Breast epithelium (tissue), 4 donors: ENCODE data around the gene INSR. TPM values are rescaled to one million over a fixed set of nuclear protein-coding genes. Genes with fewer than 3 reads are reported as not detected.
"Not testable (repeated sequence)": the region's sequence is repeated elsewhere in the genome, so short reads cannot be mapped to it uniquely, and the experiment has no call there.

Source experiments
- DNase-seq, 2 donors: peaks; one replicate each; pipeline ENCODE4 v3.0.0-alpha.2; 2019; ENCODE audit warnings: low spot score in 2 of 2
- H3K27ac ChIP-seq, 2 donors: fragments of 200-600 bp; sonication (generic) in 1 of 2; one replicate each; pipeline ENCODE4 v1.5.1; 2016 to 2019; ENCODE audit warnings: mild to moderate bottlenecking in 1 of 2
- H3K27me3 ChIP-seq, 2 donors: fragments of 200-600 bp; sonication (generic) in 1 of 2; one replicate each; pipeline versions ENCODE4 v1.5.1 to v1.6.0; 2017 to 2019; ENCODE audit warnings: control low read depth in 1 of 2, mild to moderate bottlenecking in 1 of 2
- H3K36me3 ChIP-seq: fragments of 200-600 bp; one replicate; pipeline ENCODE4 v1.5.1; 2019
- H3K4me1 ChIP-seq, 2 donors: fragments of 200-600 bp; sonication (generic); one replicate each; pipeline ENCODE4 v1.5.1; 2016 to 2019; ENCODE audit warnings: control low read depth in 1 of 2
- H3K4me3 ChIP-seq, 3 donors: fragments of 200-600 bp; sonication (generic); 1 replicate in 2 of 3; 2 replicates in 1 of 3; pipeline ENCODE4 v1.5.1; 2016 to 2019; ENCODE audit warnings: mild to moderate bottlenecking in 3 of 3, moderate library complexity in 2 of 3
- H3K9me3 ChIP-seq, 2 donors: fragments of 200-600 bp; sonication (generic) in 1 of 2; one replicate each; pipeline ENCODE4 v1.5.1; 2016 to 2019; ENCODE audit warnings: control low read depth in 1 of 2
- CTCF ChIP-seq, 3 donors: fragments of 450-650 bp; IDR thresholded peaks; one replicate each; pipeline ENCODE4 v1.5.1; 2016 to 2017; ENCODE audit warnings: antibody characterized with exemption in 3 of 3, mild to moderate bottlenecking in 3 of 3, moderate library complexity in 3 of 3
- POLR2A ChIP-seq: fragments of 450-650 bp; IDR thresholded peaks from one replicate; pipeline ENCODE4 v1.6.1; 2016; ENCODE audit warnings: antibody characterized with exemption, mild to moderate bottlenecking, moderate library complexity
- POLR2AphosphoS5 ChIP-seq, 3 donors: sonication (generic); formaldehyde crosslinking; IDR thresholded peaks; one replicate each; pipeline ENCODE4 v1.6.1; 2017; ENCODE audit warnings: antibody characterized with exemption in 3 of 3
- intact Hi-C: fragments of 100-400 bp; cut with DNase I; formaldehyde crosslinking; loops from one replicate; pipeline ENCODE4 v1.15.1; 2023; ENCODE audit warnings: low total_unique reads
- total RNA-seq, 3 donors: library from RNA; depleted of rRNA; stranded (reverse); fragments of >200 nt; gene quantifications; one replicate each; pipeline ENCODE4 v1.1.0, GENCODE V29; 2016

The INSR gene
- total RNA-seq, 3 donors from 2014 or later: 66.3 to 108 (median 104) TPM

DNA sequence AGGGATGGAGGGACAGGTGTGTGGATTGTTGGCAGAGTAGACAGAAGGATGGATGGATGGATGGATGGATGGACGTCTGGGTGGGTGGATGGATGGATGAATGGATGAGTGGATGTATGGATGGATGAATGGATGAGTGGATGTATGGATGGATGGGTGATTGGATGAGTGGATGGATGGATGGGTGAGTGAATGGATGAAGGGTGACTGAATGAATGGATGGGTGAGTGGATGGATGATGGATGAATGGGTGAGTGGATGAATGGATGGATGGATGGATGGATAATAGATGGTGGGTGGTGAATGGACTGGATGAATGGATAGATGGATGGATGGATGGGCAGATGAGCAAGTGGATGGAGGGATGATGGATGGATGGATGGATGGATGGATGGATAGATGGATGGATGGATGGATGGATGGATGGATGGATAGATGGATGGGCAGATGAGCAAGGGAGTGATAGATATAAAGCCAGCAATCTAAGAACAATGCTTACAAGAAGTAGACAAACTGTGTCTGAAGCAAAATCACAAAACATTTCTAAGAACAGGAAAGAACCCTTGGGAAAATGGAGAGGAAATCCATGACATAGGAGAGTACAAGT is 65.2 kb downstream of the INSR start:
- Histone ChIP-seq H3K4me1 (peaks cover 0 to 8% of the 10 kb centered on the region in 2 donors), H3K27ac (no peak overlapping the region)
- TF ChIP-seq POLR2AphosphoS5 (IDR thresholded peaks at IDR 0.05): no peak
- TF ChIP-seq POLR2A: no peak
- no peak for TF ChIP-seq CTCF (IDR thresholded peaks at IDR 0.05)

GRCh38 chr19:7227735-7228134 is 66.5 kb downstream of the INSR start:
- no peak for DNase-seq
- TF ChIP-seq CTCF (IDR thresholded peaks at IDR 0.05) (no peak), POLR2A (no peak), POLR2AphosphoS5 (IDR thresholded peaks at IDR 0.05) (no peak)
- Histone ChIP-seq H3K27ac (no peak overlapping the region), H3K27me3 (no peaks in the 10 kb centered on the region), H3K36me3 (no peaks in the 10 kb centered on the region), H3K4me1 (peaks cover 0 to 8% of the 10 kb centered on the region in 2 donors), H3K4me3 (no peak overlapping the region), H3K9me3 (no peaks in the 10 kb centered on the region)
- intact Hi-C loops: no loop called here

More for the DNA sequence above, 65.2 kb downstream of the INSR start:
- Histone ChIP-seq H3K4me3 (no peak overlapping the region), H3K27me3 (no peaks in the 10 kb centered on the region), H3K36me3 (no peaks in the 10 kb centered on the region), H3K9me3 (no peaks in the 10 kb centered on the region)
- DNase-seq: no peak
- intact Hi-C loops: no loop called here

DNA sequence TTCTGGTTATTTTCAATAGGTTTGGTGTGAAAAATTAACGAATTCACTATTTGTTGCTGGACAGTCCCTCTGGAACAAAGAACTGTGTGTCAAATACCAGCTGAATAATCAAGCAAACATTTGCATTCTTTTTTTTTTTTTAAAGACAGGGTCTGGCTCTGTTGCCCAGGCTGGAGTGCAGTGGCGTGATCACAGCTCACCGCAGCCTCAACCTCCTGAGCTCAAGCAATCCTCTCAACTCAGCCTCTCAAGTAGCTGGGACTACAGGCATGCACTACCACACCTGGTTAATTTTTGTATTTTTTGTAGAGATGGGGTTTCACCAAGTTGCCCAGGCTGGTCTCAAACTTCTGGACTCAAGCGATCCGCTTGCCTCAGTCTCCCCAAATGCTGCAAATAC is 67.1 kb downstream of the INSR start:
- H3K4me1 ChIP-seq, intact Hi-C loops, H3K36me3 ChIP-seq, H3K27me3 ChIP-seq, DNase-seq, H3K4me3 ChIP-seq, H3K9me3 ChIP-seq, H3K27ac ChIP-seq: not testable (repeated sequence)

DNA sequence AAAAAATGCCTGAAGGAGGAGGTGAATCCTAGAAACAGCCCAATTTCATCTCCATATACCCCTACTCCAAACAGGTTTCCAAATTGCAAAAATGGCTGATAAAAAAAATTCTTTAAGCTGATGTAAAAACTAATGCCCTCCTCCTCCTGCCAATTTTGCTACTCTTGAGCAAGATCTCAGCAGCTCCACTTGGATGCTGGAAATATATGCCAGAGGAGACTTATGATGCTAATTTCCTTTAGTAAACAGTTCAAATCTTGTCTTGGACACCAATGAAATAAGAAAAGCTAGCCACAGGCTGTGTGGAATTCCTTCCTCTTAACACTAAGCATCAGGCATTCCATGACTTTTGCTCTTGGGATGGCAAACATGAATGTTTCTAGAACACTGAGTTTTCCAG is 67.5 kb downstream of the INSR start:
- Histone ChIP-seq H3K4me3 (no peak overlapping the region), H3K4me1 (peaks cover 0 to 8% of the 10 kb centered on the region in 2 donors), H3K36me3 (no peaks in the 10 kb centered on the region), H3K9me3 (no peaks in the 10 kb centered on the region), H3K27me3 (no peaks in the 10 kb centered on the region), H3K27ac (no peak overlapping the region)
- DNase-seq: no peak
- TF ChIP-seq CTCF (IDR thresholded peaks at IDR 0.05) (no peak), POLR2AphosphoS5 (IDR thresholded peaks at IDR 0.05) (no peak), POLR2A (no peak)
- intact Hi-C loops: no loop called here

DNA sequence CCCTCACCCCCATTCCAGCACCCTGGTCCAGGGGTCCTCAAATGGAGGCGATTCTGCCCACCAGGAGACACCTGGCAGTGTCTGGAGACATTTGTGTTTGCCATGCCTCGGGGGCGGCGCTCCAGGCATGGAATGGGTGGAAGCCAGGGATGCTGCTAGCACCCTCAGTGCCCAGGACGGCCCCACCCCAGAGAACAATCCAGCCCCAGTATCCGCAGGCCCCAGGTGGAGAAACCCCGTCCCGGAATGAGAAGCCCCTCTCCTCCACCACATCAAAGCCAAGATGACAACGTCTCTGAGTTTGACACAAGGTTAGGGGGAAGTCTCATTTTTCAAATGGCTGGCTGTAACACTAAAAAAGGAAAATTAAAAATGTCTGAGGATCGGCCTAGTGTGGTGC is 68.5 kb downstream of the INSR start:
- H3K9me3 ChIP-seq: no peaks in the 10 kb centered on the region
- DNase-seq: no peak
- intact Hi-C loops: no loop called here
- TF ChIP-seq CTCF (IDR thresholded peaks at IDR 0.05) (no peak), POLR2A (no peak), POLR2AphosphoS5 (IDR thresholded peaks at IDR 0.05) (no peak)
- no peaks in the 10 kb centered on the region for H3K27me3 ChIP-seq
- no peak overlapping the region for H3K27ac ChIP-seq
- H3K36me3 ChIP-seq: no peaks in the 10 kb centered on the region
- H3K4me1 ChIP-seq: peaks cover 0 to 8% of the 10 kb centered on the region in 2 donors
- no peak overlapping the region for H3K4me3 ChIP-seq

- intact Hi-C loops: no loop called here
- Histone ChIP-seq H3K36me3 (no peaks in the 10 kb centered on the region), H3K4me3 (no peak overlapping the region), H3K4me1 (peaks cover 0 to 8% of the 10 kb centered on the region in 2 donors), H3K9me3 (no peaks in the 10 kb centered on the region), H3K27me3 (no peaks in the 10 kb centered on the region), H3K27ac (peak overlapping the region; percentile 56 to 80)
- DNase-seq: no peak
- no peak for TF ChIP-seq POLR2A
- TF ChIP-seq POLR2AphosphoS5 (IDR thresholded peaks at IDR 0.05): no peak
- no peak for TF ChIP-seq CTCF (IDR thresholded peaks at IDR 0.05)
Observed at GRCh38 chr19:7224995-7225394, 69.2 kb downstream of the INSR start.
